Ovary (tissue), 3 donors: ENCODE data around the gene VCL.

Source experiments
- EP300 ChIP-seq: sonication (generic); formaldehyde crosslinking; IDR thresholded peaks from one replicate; pipeline ENCODE4 v1.6.1; 2017; ENCODE audit warnings: antibody characterized with exemption
- POLR2A ChIP-seq: fragments of 450-650 bp; IDR thresholded peaks from one replicate; pipeline ENCODE4 v1.6.1; 2017; ENCODE audit warnings: antibody characterized with exemption, mild to moderate bottlenecking, moderate library complexity
- TF ChIP-seq, protein P1 (sequence below), 3 donors: fragments of 450-650 bp in 2 of 3; fragments of 200-600 bp in 1 of 3; IDR thresholded peaks; one replicate each; pipeline versions ENCODE4 v1.5.1 to v1.8.0; 2016 to 2022; ENCODE audit warnings: antibody characterized with exemption in 3 of 3, mild to moderate bottlenecking in 1 of 3
- donor health status: DM: no; HTN: no; CAD: no.

DNA sequence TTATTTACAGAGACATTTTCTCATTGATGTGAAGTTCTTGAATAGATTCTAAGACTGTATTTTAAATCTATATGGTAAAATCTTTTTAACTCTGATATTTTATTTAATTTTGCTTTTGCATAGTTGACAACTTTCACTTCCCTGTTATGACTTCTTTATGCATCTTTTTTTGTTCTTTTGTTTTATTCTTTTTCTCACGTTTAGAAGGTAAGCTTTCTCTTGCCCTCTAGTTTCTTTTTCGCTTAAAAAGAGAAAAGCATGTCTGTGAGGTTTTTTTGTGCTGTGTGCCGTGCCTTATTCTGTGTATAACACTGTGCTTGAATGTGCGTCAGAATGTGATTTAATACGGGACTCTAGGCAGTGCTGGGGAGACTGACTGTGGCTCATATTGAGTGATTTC, 78.0 kb downstream of the VCL start:
- TF ChIP-seq, protein P1, sequence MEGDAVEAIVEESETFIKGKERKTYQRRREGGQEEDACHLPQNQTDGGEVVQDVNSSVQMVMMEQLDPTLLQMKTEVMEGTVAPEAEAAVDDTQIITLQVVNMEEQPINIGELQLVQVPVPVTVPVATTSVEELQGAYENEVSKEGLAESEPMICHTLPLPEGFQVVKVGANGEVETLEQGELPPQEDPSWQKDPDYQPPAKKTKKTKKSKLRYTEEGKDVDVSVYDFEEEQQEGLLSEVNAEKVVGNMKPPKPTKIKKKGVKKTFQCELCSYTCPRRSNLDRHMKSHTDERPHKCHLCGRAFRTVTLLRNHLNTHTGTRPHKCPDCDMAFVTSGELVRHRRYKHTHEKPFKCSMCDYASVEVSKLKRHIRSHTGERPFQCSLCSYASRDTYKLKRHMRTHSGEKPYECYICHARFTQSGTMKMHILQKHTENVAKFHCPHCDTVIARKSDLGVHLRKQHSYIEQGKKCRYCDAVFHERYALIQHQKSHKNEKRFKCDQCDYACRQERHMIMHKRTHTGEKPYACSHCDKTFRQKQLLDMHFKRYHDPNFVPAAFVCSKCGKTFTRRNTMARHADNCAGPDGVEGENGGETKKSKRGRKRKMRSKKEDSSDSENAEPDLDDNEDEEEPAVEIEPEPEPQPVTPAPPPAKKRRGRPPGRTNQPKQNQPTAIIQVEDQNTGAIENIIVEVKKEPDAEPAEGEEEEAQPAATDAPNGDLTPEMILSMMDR (IDR thresholded peaks at IDR 0.05), result no peak
- no peak for TF ChIP-seq POLR2A
- no peak for TF ChIP-seq EP300
